ENCODE results near the gene FXR1.
"Not testable (repeated sequence)": the region's sequence is repeated elsewhere in the genome, so short reads cannot be mapped to it uniquely, and the experiment has no call there.

FXR1 gene

DNA sequence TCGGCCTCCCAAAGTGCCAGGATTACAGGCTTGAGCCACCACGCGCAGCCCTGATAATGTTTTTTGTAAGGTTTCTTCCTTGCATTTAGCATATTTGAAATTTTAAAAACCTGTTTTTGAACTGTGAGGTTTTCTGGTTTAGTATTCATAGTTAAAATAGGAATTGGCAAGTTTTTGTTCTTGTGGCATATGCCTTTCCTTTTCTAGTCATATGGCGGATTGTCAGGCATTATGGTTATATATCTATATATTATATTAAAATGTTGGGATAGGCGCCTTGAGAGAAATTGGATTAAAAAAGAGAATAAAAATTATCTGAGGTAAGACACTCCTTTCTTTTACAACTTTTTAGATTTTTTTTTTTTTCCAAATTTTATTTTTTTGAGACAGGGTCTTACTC is 28.4 kb downstream of the FXR1 start:
- DNase-seq, result no peak

DNA sequence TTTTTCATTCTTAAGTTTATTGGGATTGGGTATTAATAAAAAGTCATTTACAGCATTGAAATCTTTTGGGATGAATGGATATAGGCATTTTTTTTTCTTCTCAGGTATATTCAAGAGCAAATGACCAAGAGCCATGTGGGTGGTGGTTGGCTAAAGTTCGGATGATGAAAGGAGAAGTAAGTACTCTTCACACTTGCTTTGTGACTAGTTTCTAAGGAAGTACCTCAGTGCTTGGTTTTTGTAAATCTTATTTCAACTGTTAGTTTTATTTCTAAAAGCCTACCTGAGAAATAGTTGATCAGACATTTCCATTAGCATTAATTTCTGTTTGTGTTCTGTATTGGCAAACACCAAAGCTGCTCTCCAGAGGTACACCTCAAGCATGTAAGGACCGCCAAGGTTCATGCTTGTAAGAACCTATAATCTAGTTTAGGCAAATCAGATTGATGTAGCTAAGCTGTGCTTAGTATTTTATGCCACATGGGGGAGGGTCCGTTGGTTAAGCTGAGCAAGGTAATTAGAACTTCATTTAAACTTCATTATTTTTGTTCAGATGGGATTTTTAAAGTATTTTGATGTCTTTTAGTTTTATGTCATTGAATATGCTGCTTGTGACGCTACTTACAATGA is 35.4 kb downstream of the FXR1 start:
- DNase-seq, result no peak

DNA sequence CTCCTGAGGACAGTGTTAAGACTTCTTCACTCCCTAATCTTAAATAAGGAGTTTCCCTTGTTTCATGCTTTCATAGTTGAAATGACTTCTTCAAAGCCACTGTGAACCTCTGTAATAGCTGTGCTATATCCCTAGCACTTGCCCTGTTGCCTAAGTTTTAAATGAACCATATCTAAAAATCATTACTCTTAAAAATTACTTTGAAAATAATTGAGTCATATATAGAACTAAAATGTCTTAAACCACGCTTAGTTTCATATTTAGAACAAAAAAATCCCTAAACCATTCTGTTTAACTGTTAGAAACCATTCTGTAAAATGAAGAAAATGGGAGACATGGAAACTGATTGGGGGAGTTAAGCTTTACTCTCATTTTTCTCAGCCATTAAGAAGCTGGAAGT is 47.2 kb downstream of the FXR1 start:
- DNase-seq, result no peak

DNA sequence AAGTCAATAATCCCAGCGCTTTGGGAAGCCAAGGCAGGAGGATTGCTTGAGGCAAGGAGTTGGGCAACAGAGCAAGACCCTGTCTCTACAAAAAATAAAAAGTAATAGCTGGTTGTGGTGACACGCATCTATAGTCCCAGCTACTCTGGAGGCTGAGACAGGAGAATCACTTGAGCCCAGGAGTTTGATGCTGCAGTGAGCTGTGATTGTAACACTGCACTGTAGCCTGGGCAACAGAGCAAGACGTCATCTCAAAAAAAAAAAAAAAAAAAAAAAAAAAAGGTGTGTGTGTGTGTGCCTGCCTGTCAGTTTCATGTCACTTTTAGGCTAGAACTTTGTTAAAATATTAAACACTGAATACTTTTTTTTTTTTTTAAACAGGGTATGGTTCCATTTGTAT is 48.6 kb downstream of the FXR1 start:
- DNase-seq, result no peak

DNA sequence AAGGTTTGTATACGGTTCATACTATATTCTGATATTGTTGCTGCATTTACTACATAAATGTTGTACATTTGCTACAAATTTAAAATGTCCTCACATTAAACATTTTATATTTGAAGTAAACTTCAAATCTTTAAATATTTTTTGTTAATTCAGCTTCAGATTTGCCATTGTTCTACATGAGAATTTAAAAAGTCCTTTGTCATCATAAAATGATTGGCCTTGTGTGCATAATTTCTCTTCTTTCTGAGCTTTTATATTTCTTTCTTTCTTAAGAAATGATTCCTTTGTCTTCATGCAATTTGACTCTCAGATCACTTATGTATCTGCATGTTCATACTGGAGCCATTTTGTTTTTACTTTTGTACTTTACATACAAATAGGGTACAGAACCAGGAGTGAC is 49.1 kb downstream of the FXR1 start:
- no peak for DNase-seq

DNA sequence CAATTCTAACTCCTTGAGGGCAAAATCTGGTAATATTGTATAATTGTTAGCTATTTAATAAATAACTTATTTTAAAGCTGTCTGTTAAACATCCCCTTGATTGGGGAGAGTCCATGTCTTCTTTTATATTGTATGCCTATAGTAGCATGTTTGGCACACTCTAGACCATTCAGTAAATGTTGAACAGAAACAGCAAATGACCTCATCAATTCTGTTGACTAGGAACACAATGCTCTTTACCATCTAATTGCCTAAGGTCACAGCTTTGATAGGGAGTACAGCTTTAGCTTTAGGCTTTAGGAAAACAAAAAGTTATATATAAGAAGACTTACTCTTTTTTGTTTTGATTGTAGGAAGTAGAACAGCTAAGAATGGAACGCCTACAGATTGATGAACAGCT is 50.1 kb downstream of the FXR1 start:
- no peak for DNase-seq

DNA sequence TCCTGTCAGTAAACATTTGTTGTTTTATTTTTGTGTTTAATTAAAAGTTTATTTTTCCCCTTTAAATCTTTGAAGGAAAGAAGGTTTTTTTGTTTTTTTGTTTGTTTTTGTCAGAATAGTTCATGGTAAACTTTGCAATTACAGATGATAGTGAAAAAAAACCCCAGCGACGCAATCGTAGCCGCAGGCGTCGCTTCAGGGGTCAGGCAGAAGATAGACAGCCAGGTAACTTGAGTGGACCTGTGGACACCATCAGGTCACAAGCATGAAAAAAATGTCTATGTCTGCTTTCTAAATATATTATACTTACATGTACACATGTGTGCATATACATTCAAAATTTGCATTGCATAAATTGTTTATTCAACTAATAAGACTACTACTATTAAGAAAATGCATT is 58.5 kb downstream of the FXR1 start:
- DNase-seq, result no peak

DNA sequence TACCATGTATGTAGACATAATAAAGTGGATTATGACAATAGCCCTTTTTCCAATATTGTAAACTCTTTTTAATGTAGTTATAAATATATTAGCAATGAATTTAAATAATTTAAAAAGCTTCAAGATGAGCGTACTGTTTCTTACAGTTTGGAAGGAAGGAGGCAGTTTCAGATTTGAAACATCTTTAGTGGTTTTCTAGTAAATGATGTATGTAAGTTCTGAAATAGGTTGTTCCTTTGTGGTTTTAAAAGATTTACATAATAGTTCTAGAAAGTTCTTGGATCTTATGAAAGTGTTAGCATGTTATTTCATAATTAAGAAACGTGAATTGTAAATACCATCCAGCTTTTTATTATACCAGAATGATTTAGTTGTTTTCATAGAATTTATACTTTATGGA is 61.1 kb downstream of the FXR1 start:
- DNase-seq, result no peak

DNA sequence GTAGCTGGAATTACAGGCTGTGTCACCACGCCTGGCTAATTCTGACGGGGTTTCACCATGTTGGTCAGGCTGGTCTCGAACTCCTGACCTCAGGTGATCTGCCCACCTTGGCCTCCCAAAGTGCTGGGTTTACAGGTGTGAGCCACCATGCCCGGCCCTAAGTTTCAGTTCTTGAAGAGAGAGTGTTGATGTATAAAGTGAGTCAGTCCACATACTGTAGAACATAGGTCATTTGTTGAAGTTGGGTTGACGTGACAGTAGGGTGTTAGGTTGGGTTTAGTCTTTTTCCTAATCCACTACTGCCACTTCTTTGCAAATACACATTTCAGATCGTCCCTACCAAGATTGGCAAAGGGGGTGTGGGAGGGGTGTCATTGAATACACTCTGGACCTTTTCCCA is 61.8 kb downstream of the FXR1 start:
- DNase-seq, result no peak

DNA sequence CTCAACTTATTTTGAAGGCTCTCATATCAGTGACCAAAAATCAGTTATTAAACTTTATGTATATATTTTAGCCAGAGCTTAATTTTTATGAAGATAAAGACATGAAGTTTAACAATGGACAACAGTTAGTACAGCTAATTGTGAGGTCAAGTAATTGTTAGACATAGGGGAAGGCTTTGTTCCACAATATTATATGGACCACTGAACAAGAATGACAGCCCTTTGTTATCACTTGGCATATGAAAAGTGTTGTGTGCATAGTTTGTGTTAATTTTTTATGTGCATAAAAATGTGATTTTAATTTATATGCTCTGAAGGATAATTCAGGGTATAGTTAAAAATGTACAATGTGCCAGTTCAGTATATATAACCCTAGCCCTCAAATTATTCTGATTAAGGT is 65.0 kb downstream of the FXR1 start:
- DNase-seq, result no peak

DNA sequence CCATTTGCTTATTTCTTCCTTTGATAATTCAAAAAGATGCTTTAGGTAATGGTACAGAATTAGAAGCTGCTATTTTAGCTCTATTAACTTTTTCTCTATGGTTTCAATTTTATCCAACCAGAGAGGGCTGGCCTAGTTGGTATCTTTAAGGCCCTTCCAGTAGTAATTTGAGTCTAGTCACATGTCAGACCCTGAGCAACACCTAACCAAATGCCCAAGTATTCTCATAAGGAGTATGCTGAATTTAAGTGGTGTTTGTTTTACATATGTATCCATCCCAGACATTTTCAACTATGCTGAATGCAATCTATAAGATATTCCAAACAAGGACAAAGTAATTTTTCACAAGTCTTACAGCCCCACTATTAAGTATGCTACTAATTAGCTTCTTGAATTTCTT is 67.5 kb downstream of the FXR1 start:
- DNase-seq, result no peak

DNA sequence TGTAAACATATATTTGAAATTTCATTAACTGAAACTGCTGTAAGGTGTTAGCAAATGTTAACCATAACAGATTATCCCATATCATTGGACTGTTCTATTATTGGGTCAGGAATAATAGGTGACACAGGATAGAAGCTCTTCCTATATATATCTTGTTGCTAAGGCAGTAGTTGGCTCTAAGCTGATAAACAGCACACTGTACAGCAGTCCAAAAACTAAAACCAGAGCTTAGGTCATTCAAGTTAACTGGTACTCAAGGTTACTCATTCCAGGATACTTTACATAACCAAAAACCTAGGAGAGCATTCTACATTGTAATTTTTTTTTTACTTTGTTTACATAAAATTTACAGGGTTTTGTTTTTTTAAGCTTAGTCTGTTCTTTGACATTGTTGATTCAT is 68.1 kb downstream of the FXR1 start:
- peak; percentile 9 for DNase-seq

DNA sequence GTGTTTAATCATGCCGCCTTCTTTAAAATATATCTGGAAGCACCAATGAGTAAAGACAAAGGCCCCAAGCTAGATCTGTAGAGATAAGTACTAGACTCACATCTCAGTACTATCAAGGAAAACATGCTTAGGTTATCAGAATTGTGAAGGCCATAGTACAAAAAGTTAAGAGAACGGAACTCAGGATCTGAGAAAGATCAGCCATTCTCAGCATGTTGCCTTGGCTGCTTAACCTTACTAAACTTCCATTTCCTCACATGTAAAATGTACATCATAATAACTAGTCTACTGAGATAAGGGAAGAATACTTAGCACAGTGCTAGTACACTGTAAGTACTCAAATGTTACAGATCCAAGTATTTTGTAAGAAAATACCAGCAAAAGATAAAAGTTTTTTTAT is 69.4 kb downstream of the FXR1 start:
- no peak for DNase-seq

DNA sequence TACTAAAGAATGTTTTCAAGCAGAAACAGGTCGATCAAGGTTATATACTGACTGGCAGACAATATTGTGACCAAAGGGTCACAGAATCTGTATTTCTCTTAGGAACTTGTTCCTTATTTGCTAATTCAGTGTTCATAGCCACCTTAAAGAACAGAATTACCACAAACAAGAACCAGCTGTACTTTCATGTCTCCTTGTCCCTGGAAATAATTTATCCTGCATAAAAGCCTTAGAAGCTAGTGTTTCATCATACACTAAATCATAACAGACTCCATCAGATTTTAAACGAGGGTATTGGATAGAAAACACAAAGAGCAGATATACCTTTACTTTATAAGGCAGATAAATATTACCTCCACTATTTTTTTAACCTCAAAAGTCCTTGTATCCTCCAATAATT is 70.7 kb downstream of the FXR1 start:
- DNase-seq, result no peak

DNA sequence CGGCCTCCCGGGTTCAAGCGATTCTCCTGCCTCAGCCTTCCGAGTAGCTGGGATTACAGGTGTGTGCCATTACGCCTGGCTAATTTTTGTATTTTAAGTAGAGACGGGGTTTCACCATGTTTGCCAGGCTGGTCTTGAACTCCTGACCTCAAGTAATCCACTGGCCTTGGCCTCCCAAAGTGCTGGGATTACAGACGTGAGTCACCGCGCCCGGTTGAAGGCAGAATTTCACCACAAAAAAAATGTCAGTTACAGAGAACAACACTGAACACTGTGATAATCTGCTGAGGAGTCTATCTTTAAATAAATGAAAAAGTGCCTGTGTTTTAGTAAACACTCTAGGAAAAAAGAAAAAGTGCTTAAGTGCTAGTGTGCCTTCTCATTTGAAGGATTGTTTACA is 73.9 kb downstream of the FXR1 start:
- not testable (repeated sequence) for DNase-seq

DNA sequence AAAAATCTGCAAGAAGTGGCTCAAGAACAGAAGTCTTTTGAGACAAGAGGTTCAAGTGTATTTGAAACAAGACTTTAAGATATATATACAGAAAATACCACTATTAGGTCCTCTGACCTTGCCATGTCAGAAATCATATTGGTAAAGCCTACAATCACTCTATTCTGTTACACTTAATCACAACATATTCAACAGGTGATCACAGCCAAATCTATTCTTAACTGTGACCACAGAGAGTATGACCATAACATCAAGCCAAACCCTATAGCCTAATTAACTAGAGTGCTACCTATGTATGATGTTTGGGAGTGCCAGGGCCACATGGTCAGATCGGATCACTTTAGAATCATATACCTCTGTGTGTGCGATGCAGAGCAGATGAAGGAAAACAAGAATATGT is 74.9 kb downstream of the FXR1 start:
- no peak for DNase-seq

DNA sequence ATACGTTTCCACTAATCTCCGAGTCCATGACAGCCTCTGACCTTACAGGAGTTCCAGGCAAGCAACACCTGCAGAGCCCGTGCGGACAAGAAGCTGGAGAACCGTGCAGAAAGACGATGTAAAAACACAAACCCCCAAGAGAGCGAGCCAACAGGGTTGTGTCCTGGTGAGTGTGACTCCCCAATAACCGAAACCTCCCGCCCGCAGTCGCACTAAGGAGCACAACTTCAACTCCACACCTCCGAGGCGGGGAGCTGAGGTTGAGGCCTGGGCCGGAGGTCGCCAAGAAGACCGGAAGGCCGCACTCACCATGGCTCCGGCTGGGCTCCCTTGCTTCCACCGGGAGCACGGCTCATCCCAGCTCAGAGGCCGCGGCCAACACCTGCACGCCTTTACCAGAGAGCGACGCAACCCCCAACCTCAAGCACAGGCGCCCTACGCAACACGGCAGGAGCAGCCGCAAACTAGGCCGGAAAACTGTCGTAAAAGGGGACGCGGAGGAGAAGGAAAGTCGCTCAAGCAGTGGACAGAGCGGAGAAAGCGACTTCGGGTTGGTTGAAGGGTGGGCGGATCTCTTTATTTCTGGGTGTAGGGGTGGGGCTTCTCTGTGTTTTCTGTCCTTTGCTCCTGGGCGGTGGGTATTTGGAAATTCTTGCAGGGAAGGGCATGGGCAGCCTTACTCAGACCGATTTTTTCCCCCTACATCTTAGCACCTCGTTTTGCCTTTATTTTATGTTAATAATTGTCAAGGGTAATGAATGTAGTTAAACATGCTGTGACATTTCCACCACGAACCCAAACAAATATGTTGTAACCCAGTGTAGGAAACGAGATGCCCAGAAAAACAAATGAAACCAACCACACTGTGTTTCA is 77.1 kb downstream of the FXR1 start, which contains the start of gene DNAJC19:
Gene DNAJC19, minus strand, starts transcription at position 446 of the 873 bp plus-strand sequence. Its CDS starts 134 bp downstream, at position 312.
- DNase-seq, result peak; percentile 94

DNA sequence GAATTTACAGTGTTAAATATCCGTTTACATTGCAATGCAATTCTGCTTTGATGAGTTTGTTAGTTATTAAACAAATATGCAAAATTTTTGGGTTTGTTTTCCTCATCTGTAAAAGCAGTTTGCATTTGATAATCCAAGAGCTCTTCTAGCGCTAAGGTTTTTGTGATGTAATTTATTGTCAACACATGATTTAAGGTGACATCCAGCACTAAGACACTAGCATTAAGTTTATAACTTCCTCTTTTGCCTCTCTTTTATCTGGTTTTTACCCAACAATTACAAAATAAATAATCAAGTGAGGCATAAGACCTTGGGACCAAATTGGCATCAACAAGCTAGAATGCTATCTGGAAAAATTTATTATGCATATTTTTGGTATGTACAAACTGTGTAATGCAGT is 78.0 kb downstream of the FXR1 start:
- DNase-seq, result no peak

DNA sequence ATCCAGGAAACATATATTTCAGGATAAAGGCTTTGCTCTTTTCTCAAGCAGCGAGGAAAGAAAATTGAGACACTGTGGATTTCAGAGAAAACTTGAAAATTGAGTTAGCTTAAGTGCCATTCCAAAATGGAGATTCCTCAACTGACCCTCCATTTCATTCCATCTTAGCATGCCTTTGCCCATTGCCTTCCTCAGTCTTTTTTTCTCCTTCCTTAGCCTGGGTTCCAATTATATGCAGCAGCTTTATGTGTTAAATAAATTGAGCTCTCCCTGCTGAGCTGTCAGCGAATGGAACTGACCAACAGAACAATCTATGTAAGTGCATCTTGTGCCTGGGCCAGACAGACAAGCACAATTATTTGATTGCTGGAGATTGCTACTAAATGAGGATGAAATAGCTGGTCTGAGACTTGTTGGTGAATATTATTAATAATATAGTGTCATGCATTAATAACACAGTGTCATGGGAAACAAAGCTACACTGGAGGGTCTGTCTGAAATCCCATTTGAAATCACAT is 84.0 kb downstream of the FXR1 start:
- no peak for DNase-seq

DNA sequence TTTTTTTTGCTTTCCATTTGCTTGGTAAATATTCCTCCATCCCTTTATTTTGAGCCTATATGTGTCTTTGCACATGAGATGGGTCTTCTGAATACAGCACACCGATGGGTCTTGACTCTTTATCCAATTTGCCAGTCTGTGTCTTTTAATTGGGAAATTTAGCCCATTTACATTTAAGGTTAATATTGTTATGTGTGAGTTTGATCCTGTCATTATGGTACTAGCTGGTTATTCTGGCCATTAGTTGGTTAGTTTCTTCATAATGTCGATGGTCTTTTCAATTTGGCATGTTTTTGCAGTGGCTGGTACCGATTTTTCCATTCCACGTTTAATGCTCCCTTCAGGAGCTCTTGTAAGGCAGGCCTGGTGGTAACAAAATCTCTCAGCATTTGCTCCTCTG is 89.9 kb downstream of the FXR1 start:
- not testable (repeated sequence) for DNase-seq

DNA sequence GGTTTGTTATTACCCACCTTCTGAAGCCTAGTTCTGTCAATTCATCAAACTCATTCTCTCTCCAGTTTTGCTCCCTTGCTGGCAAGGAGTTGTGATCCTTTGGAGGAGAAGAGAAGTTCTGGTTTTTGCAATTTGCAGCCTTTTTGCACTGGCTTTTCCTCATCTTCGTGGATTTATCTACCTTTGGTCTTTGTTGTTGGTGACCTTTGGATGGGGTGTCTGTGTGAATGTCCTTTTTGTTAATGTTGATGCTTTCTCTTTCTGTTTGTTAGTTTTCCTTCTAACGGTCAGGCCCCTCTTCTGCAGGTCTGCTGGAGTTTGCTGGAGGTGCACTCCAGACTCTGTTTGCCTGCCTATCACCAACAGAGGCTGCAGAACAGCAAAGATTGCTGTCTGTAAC is 91.0 kb downstream of the FXR1 start:
- DNase-seq, result not testable (repeated sequence)

DNA sequence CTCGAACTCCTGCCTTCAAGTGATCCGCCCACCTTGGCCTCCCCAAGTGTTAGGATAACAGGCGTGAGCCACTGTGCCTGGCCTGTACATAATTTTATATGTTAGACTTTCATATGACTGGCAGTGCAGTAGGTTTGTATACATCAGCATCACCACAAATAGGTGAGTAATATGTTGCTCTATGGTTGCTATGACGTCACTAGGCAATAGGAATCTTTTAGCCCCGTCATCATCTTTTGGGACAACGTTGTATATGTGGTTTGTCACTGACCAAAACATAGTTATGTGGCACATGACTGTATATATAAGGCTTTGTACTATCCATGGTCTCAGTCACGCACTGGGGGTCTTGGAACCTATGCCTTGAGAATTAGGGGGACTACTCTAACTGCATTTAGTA is 94.1 kb downstream of the FXR1 start:
- DNase-seq, result no peak

DNA sequence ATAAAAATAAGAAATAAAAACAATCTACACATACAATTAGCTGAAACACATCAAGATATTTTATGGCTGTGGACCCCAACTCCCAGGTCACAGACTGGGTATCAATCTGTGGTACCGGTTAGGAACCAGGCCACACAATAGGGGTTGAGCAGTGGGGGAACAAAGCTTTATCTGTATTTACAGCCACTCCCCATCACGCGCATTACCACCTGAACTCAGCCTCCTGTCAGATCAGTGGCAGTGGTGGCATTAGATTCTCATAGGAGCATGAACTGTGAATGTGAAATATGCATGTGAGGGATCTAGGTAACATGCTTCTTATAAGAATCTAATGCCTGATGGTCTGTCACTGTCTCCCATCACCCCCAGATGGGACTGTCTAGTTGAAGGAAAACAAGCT is 94.8 kb downstream of the FXR1 start:
- DNase-seq, result no peak

DNA sequence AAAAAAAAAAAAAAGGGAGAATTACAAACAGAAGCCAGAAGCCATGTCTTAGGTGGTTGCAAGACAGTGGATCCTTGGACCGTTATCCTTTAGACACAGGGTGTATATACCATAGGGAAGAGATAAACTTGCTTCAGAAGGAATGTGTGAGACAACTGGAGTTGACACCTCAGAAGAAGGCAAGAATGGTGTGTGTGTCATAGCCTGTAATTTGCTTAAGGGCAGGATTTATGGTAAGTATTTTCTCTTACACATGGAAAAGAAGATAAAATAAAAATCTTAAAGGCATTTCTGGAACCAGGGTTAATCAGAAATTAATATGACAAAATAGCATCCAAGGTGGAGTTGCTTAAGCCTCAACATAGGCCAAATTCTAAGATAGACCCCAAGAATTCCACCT is 96.3 kb downstream of the FXR1 start:
- no peak for DNase-seq
